IMR-90 (cell line): ENCODE measurements around the gene LHFPL3.

Experiments used
- POLR2A ChIP-seq: IDR thresholded peaks from 2 replicates; pipeline ENCODE4 v1.6.1; 2012; ENCODE audit warnings: mild to moderate bottlenecking, low read depth, low read length
- RFX5 ChIP-seq: IDR thresholded peaks from 2 replicates; pipeline ENCODE4 v1.8.0; 2012; ENCODE audit warnings: low read depth, mild to moderate bottlenecking, low read length, moderate library complexity
- TF ChIP-seq, protein P1 (sequence below): conservative IDR thresholded peaks from 2 replicates; pipeline ENCODE4 v1.5.1; 2012; ENCODE audit warnings: mild to moderate bottlenecking, low read depth, low read length, improper control_type of control experiment

DNA sequence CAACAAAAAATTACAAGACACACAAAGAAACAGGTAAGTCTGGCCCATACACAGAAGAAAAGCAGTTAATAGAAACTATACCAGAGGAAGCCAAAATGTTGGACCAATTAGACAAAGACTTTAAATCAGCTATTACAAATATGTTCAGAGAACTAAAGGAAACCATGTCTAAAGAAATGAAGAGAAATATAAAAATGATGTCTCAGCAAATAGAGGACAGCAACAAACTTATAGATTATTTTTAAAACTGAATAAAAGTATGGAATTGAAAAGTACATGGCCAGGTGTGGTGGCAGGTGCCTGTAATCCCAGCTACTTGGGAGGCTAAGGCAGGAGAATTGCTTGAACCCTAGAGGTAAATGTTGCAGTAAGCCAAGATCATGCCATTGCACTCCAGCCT, 58.5 kb downstream of the LHFPL3 start:
- TF ChIP-seq RFX5 (no peak), POLR2A (no peak)
- TF ChIP-seq, protein P1, sequence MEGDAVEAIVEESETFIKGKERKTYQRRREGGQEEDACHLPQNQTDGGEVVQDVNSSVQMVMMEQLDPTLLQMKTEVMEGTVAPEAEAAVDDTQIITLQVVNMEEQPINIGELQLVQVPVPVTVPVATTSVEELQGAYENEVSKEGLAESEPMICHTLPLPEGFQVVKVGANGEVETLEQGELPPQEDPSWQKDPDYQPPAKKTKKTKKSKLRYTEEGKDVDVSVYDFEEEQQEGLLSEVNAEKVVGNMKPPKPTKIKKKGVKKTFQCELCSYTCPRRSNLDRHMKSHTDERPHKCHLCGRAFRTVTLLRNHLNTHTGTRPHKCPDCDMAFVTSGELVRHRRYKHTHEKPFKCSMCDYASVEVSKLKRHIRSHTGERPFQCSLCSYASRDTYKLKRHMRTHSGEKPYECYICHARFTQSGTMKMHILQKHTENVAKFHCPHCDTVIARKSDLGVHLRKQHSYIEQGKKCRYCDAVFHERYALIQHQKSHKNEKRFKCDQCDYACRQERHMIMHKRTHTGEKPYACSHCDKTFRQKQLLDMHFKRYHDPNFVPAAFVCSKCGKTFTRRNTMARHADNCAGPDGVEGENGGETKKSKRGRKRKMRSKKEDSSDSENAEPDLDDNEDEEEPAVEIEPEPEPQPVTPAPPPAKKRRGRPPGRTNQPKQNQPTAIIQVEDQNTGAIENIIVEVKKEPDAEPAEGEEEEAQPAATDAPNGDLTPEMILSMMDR: no peak
